Measurements from ENCODE around the gene C11orf87. TPM values are rescaled to one million over a fixed set of nuclear protein-coding genes. Genes with fewer than 3 reads are reported as not detected.
A peak's percentile ranks its signal among the peaks of the same experiment; 100 is the strongest.

C11orf87 gene
- total RNA-seq, 1 donor from 2014 or later: 0.21 TPM

- Mint-ChIP-seq H3K27me3 (ENCODE audit: low read depth) (peaks cover 90% of the 10 kb centered on the region), H3K36me3 (ENCODE audit: low read depth) (no peaks in the 10 kb centered on the region), H3K4me1 (peaks cover 10% of the 10 kb centered on the region), H3K27ac (ENCODE audit: unreplicated experiment) (no peak overlapping the region), H3K9me3 (no peaks in the 10 kb centered on the region), H3K4me3 (no peak overlapping the region)
- TF ChIP-seq CTCF (conservative IDR thresholded peaks at IDR 0.05): peak; percentile 54
- DNase-seq (ENCODE audit: low read depth, low spot score): no peak
These were observed 4.7 kb downstream of the C11orf87 start for GRCh38 chr11:109426442-109427240.

- Mint-ChIP-seq H3K36me3 (ENCODE audit: low read depth) (no peaks in the 10 kb centered on the region), H3K9me3 (no peaks in the 10 kb centered on the region), H3K4me3 (no peak overlapping the region), H3K4me1 (no peaks in the 10 kb centered on the region), H3K27me3 (ENCODE audit: low read depth) (peaks cover 74% of the 10 kb centered on the region), H3K27ac (ENCODE audit: unreplicated experiment) (no peak overlapping the region)
- no peak for DNase-seq (ENCODE audit: low read depth, low spot score)
- no peak for TF ChIP-seq CTCF (conservative IDR thresholded peaks at IDR 0.05)
These were observed 10.1 kb downstream of the C11orf87 start for GRCh38 chr11:109432105-109432504.

GRCh38 chr11:109433753-109434256 is 11.8 kb downstream of the C11orf87 start:
- Mint-ChIP-seq H3K27me3 (ENCODE audit: low read depth) (peaks cover 65% of the 10 kb centered on the region), H3K36me3 (ENCODE audit: low read depth) (no peaks in the 10 kb centered on the region), H3K9me3 (no peaks in the 10 kb centered on the region), H3K4me1 (no peaks in the 10 kb centered on the region), H3K27ac (ENCODE audit: unreplicated experiment) (no peak overlapping the region), H3K4me3 (no peak overlapping the region)
- no peak for TF ChIP-seq CTCF (conservative IDR thresholded peaks at IDR 0.05)
- no peak for DNase-seq (ENCODE audit: low read depth, low spot score)

- Mint-ChIP-seq H3K4me3 (no peak overlapping the region), H3K27ac (ENCODE audit: unreplicated experiment) (no peak overlapping the region), H3K4me1 (no peaks in the 10 kb centered on the region), H3K9me3 (no peaks in the 10 kb centered on the region), H3K36me3 (ENCODE audit: low read depth) (no peaks in the 10 kb centered on the region), H3K27me3 (ENCODE audit: low read depth) (peaks cover 52% of the 10 kb centered on the region)
- DNase-seq (ENCODE audit: low read depth, low spot score): no peak
- no peak for TF ChIP-seq CTCF (conservative IDR thresholded peaks at IDR 0.05)
These were observed 13.2 kb downstream of the C11orf87 start for GRCh38 chr11:109435121-109435742.

GRCh38 chr11:109439684-109440083 is 17.7 kb downstream of the C11orf87 start:
- peaks cover under 1% of the 10 kb centered on the region for H3K9me3 Mint-ChIP-seq
- H3K27me3 Mint-ChIP-seq (ENCODE audit: low read depth): peaks cover 16% of the 10 kb centered on the region
- H3K4me1 Mint-ChIP-seq: no peaks in the 10 kb centered on the region
- H3K36me3 Mint-ChIP-seq (ENCODE audit: low read depth): no peaks in the 10 kb centered on the region
- DNase-seq (ENCODE audit: low read depth, low spot score): no peak
- no peak overlapping the region for H3K4me3 Mint-ChIP-seq
- H3K27ac Mint-ChIP-seq (ENCODE audit: unreplicated experiment): no peak overlapping the region
- TF ChIP-seq CTCF (conservative IDR thresholded peaks at IDR 0.05): no peak
